HG03064 (cell line): ENCODE measurements around the gene PRDM10.
A peak's percentile ranks its signal among the peaks of the same experiment; 100 is the strongest.
"Not testable (repeated sequence)": the region's sequence is repeated elsewhere in the genome, so short reads cannot be mapped to it uniquely, and the experiment has no call there.

ENCODE experiments used
- ATAC-seq: cut with Tn5 transposase; IDR thresholded peaks from one replicate; pipeline ENCODE4 v1.9.1; 2021; ENCODE audit warnings: low read depth; ENCODE audit not compliant: unreplicated experiment

PRDM10 gene

GRCh38 chr11:130021606-130022005 lies 19.0 kb upstream of the PRDM10 start:
- not testable (repeated sequence) for ATAC-seq

GRCh38 chr11:130020323-130020722 lies 17.7 kb upstream of the PRDM10 start:
- no peak for ATAC-seq

- not testable (repeated sequence) for ATAC-seq
Observed at GRCh38 chr11:130015846-130016245, 13.2 kb upstream of the PRDM10 start.

- no peak for ATAC-seq
Observed at GRCh38 chr11:130008326-130008725, 5.7 kb upstream of the PRDM10 start.

GRCh38 chr11:130006929-130007328 lies 4.3 kb upstream of the PRDM10 start:
- no peak for ATAC-seq

- no peak for ATAC-seq
Observed at GRCh38 chr11:130003717-130004001, 1.0 kb upstream of the PRDM10 start.

- peak; percentile 75 for ATAC-seq
Observed at GRCh38 chr11:130002846-130003716, 446 bp upstream of the PRDM10 start.

GRCh38 chr11:130001461-130002351 lies 929 bp downstream of the PRDM10 start:
- peak; percentile 35 for ATAC-seq

- ATAC-seq: no peak
Observed at GRCh38 chr11:130000552-130001176, 2.0 kb downstream of the PRDM10 start.

- ATAC-seq: no peak
Observed at GRCh38 chr11:129999407-129999806, 3.2 kb downstream of the PRDM10 start.

GRCh38 chr11:129998905-129999304 lies 3.7 kb downstream of the PRDM10 start:
- ATAC-seq: no peak

GRCh38 chr11:129998107-129998506 lies 4.5 kb downstream of the PRDM10 start:
- ATAC-seq: no peak

- ATAC-seq: no peak
Observed at GRCh38 chr11:129997513-129997912, 5.1 kb downstream of the PRDM10 start.

GRCh38 chr11:129996113-129996870 lies 6.3 kb downstream of the PRDM10 start:
- no peak for ATAC-seq

- ATAC-seq: no peak
Observed at GRCh38 chr11:129995163-129995562, 7.5 kb downstream of the PRDM10 start.

- ATAC-seq: peak; percentile 59
Observed at GRCh38 chr11:129992161-129992944, 10.3 kb downstream of the PRDM10 start.

- no peak for ATAC-seq
Observed at GRCh38 chr11:129989149-129989813, 13.4 kb downstream of the PRDM10 start.

- ATAC-seq: no peak
Observed at GRCh38 chr11:129987950-129988349, 14.7 kb downstream of the PRDM10 start.

GRCh38 chr11:129985823-129986222 lies 16.8 kb downstream of the PRDM10 start:
- ATAC-seq: no peak
